ENCODE results near the gene NSUN6. TPM values are rescaled to one million over a fixed set of nuclear protein-coding genes. Genes with fewer than 3 reads are reported as not detected.

The NSUN6 gene
- total and polyA plus RNA-seq, 4 donors, result 16.3 to 47.6 (median 25.0) TPM

- no peak overlapping the region for H3K27ac ChIP-seq (ENCODE audit: low read depth in 1 of 2, low read length in 2 of 2)
- 77% methylated on average over 5 of the region's 5 CpGs for WGBS
- H3K27me3 ChIP-seq (ENCODE audit: control insufficient read depth in 4 of 4, insufficient read depth in 4 of 4, low read length in 3 of 4), result no peaks in the 10 kb centered on the region
- TF ChIP-seq ZBTB33 (IDR thresholded peaks at IDR 0.05) (no peak), NR2F2 (IDR thresholded peaks at IDR 0.05) (no peak), FOXA2 (IDR thresholded peaks at IDR 0.05) (no peak), HNF4A (conservative IDR thresholded peaks at IDR 0.05) (no peak), FOXA1 (IDR thresholded peaks at IDR 0.05) (no peak), HNF4G (IDR thresholded peaks at IDR 0.05) (no peak), RAD21 (IDR thresholded peaks at IDR 0.05) (no peak), SP1 (IDR thresholded peaks at IDR 0.05) (no peak), RXRA (IDR thresholded peaks at IDR 0.05) (no peak), TAF1 (conservative IDR thresholded peaks at IDR 0.05) (no peak), CTCF (IDR thresholded peaks at IDR 0.05; ENCODE audit: low read depth, low read length, missing input control) (no peak)
- no peaks in the 10 kb centered on the region for H3K36me3 ChIP-seq (ENCODE audit: control insufficient read depth in 4 of 4, insufficient read depth in 3 of 4, low read depth in 1 of 4, low read length in 3 of 4)
- no peak for DNase-seq (ENCODE audit: low spot score)
- H3K4me3 ChIP-seq (ENCODE audit: low read depth in 1 of 3, low read length in 3 of 3), result no peak overlapping the region
- H3K4me1 ChIP-seq (ENCODE audit: control insufficient read depth in 4 of 4, insufficient read depth in 4 of 4, low read length in 3 of 4), result no peaks in the 10 kb centered on the region
- no peaks in the 10 kb centered on the region for H3K9me3 ChIP-seq (ENCODE audit: control insufficient read depth in 4 of 4, low read length in 3 of 4)
- H3K9ac ChIP-seq (ENCODE audit: low read depth in 1 of 2, low read length in 2 of 2), result no peak overlapping the region
Measured at GRCh38 chr10:18501629-18502028, 149.8 kb downstream of the NSUN6 start.

- H3K9me3 ChIP-seq (ENCODE audit: control insufficient read depth in 4 of 4, low read length in 3 of 4), result no peaks in the 10 kb centered on the region
- DNase-seq (ENCODE audit: low spot score), result no peak
- no peak overlapping the region for H3K9ac ChIP-seq (ENCODE audit: low read depth in 1 of 2, low read length in 2 of 2)
- no peaks in the 10 kb centered on the region for H3K4me1 ChIP-seq (ENCODE audit: control insufficient read depth in 4 of 4, insufficient read depth in 4 of 4, low read length in 3 of 4)
- no peak overlapping the region for H3K4me3 ChIP-seq (ENCODE audit: low read depth in 1 of 3, low read length in 3 of 3)
- TF ChIP-seq GABPA (IDR thresholded peaks at IDR 0.05 in 1 of 2, conservative IDR thresholded peaks at IDR 0.05 in 1 of 2) (no peak), TAF1 (conservative IDR thresholded peaks at IDR 0.05) (no peak), YY1 (IDR thresholded peaks at IDR 0.05) (no peak), FOXA1 (IDR thresholded peaks at IDR 0.05) (no peak), CTCF (IDR thresholded peaks at IDR 0.05; ENCODE audit: low read depth, low read length, missing input control) (no peak), MAX (IDR thresholded peaks at IDR 0.05) (no peak), HNF4A (conservative IDR thresholded peaks at IDR 0.05) (no peak)
- no peaks in the 10 kb centered on the region for H3K36me3 ChIP-seq (ENCODE audit: control insufficient read depth in 4 of 4, insufficient read depth in 3 of 4, low read depth in 1 of 4, low read length in 3 of 4)
- WGBS, result 93% methylated on average over 3 of the region's 3 CpGs
- no peak overlapping the region for H3K27ac ChIP-seq (ENCODE audit: low read depth in 1 of 2, low read length in 2 of 2)
- no peaks in the 10 kb centered on the region for H3K27me3 ChIP-seq (ENCODE audit: control insufficient read depth in 4 of 4, insufficient read depth in 4 of 4, low read length in 3 of 4)
Measured at GRCh38 chr10:18501198-18501597, 150.2 kb downstream of the NSUN6 start.
